Measurements from ENCODE around the gene ZNF777.

The ZNF777 gene

GRCh38 chr7:149476791-149477190 lies 15.9 kb upstream of the ZNF777 start:
- no peak for TF ChIP-seq CTCF (conservative IDR thresholded peaks at IDR 0.05; ENCODE audit: low read depth, low read length)
- no peak for DNase-seq (ENCODE audit: low read depth)
- H3K4me3 ChIP-seq (ENCODE audit: low read depth, low read length) = no peak overlapping the region

- no peak for DNase-seq (ENCODE audit: low read depth)
- no peak overlapping the region for H3K4me3 ChIP-seq (ENCODE audit: low read depth, low read length)
Measured at GRCh38 chr7:149475121-149476045, 14.5 kb upstream of the ZNF777 start.

GRCh38 chr7:149474309-149475120 lies 13.7 kb upstream of the ZNF777 start:
- no peak for TF ChIP-seq CTCF (conservative IDR thresholded peaks at IDR 0.05; ENCODE audit: low read depth, low read length)
- H3K4me3 ChIP-seq (ENCODE audit: low read depth, low read length) = no peak overlapping the region
- no peak for DNase-seq (ENCODE audit: low read depth)

More at GRCh38 chr7:149475121-149476045, 14.5 kb upstream of the ZNF777 start:
- no peak for TF ChIP-seq CTCF (conservative IDR thresholded peaks at IDR 0.05; ENCODE audit: low read depth, low read length)

GRCh38 chr7:149473251-149473650 lies 12.4 kb upstream of the ZNF777 start:
- no peak for DNase-seq (ENCODE audit: low read depth)
- H3K4me3 ChIP-seq (ENCODE audit: low read depth, low read length) = no peak overlapping the region
- TF ChIP-seq CTCF (conservative IDR thresholded peaks at IDR 0.05; ENCODE audit: low read depth, low read length) = no peak

GRCh38 chr7:149471289-149471953 lies 10.6 kb upstream of the ZNF777 start:
- no peak for TF ChIP-seq CTCF (conservative IDR thresholded peaks at IDR 0.05; ENCODE audit: low read depth, low read length)
- no peak overlapping the region for H3K4me3 ChIP-seq (ENCODE audit: low read depth, low read length)
- no peak for DNase-seq (ENCODE audit: low read depth)

DNA sequence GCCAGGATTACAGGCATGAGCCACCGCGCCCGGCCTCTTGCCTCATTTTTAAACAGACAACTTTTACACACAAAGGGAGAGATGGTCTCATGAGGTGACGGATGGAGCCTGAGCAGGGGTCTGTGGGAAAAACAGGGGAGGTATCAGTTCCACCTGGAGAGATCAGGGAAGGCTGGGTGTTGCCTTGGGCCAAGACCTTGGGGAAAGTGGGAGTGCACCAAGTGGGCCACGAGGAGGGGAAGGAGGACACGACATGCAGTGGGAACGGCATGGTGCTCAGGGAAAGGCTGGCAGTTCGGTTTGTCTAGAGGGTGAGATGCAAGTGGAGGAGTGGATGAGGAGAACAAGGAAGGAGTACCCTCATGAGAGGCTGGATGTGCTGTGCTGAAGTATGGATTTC lies 8.9 kb upstream of the ZNF777 start:
- no peak for DNase-seq (ENCODE audit: low read depth)
- no peak for TF ChIP-seq CTCF (conservative IDR thresholded peaks at IDR 0.05; ENCODE audit: low read depth, low read length)
- no peak overlapping the region for H3K4me3 ChIP-seq (ENCODE audit: low read depth, low read length)

Data from choroid plexus epithelial cell (primary cell).